Ishikawa (cell line): Measurements from ENCODE around the gene MDFIC.

Source experiments
- CEBPB ChIP-seq: IDR thresholded peaks from 2 replicates; pipeline ENCODE4 v1.6.1; 2012
- CREB1 ChIP-seq: IDR thresholded peaks from 2 replicates; pipeline ENCODE4 v1.6.1; 2012; ENCODE audit warnings: low read depth
- EGR1 ChIP-seq: IDR thresholded peaks from 2 replicates; pipeline ENCODE4 v1.6.1; 2012
- EP300 ChIP-seq: IDR thresholded peaks from 2 replicates; pipeline ENCODE4 v1.6.1; 2012; ENCODE audit warnings: borderline replicate concordance
- FOXM1 ChIP-seq: IDR thresholded peaks from 2 replicates; pipeline ENCODE4 v1.6.1; 2012; ENCODE audit warnings: low read depth, borderline replicate concordance
- NFIC ChIP-seq: IDR thresholded peaks from 2 replicates; pipeline ENCODE4 v1.6.1; 2012
- RAD21 ChIP-seq: IDR thresholded peaks from 2 replicates; pipeline ENCODE4 v1.6.1; 2012; ENCODE audit warnings: low read depth
- TAF1 ChIP-seq: IDR thresholded peaks from 2 replicates; pipeline ENCODE4 v1.6.1; 2012; ENCODE audit warnings: low read depth, mild to moderate bottlenecking
- TCF12 ChIP-seq: IDR thresholded peaks from 2 replicates; pipeline ENCODE4 v1.6.1; 2012; ENCODE audit warnings: low read depth
- TEAD4 ChIP-seq: IDR thresholded peaks from 2 replicates; pipeline ENCODE4 v1.6.1; 2012
- YY1 ChIP-seq: IDR thresholded peaks from 2 replicates; pipeline ENCODE4 v1.6.1; 2012; ENCODE audit warnings: low read depth
- ZBTB7A ChIP-seq: IDR thresholded peaks from 2 replicates; pipeline ENCODE4 v1.6.1; 2012; ENCODE audit warnings: low read depth
- TF ChIP-seq, protein P1 (sequence below): IDR thresholded peaks from 2 replicates; pipeline ENCODE4 v1.6.1; 2012
- TF ChIP-seq, protein P2 (sequence below): IDR thresholded peaks from 2 replicates; pipeline ENCODE4 v1.6.1; 2012
- TF ChIP-seq, protein P3 (sequence below): IDR thresholded peaks from 2 replicates; pipeline ENCODE4 v1.6.1; 2012; ENCODE audit warnings: low read depth, mild to moderate bottlenecking

The MDFIC gene

DNA sequence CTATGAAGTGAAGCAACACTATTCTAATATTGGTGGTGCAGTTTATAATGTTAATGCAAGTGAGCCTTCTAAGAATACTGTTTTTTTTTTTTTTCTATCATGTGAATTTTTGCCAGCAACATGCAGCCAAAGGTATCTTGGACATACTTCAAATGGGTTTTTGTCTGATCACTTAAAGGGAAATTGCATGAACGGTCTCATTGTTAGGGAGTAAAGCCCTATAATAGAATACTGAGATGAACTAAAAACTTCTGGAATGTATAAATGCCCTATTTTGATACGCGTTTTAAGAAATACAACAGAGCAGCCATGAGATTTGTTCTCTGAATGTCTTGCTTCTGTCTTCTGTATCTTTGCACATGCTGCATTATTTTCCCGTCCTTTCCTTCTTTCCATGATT lies 10.5 kb upstream of the MDFIC start:
- TF ChIP-seq FOXM1 = no peak
- no peak for TF ChIP-seq NFIC
- no peak for TF ChIP-seq CEBPB
- TF ChIP-seq TEAD4 = no peak
- TF ChIP-seq, protein P1, sequence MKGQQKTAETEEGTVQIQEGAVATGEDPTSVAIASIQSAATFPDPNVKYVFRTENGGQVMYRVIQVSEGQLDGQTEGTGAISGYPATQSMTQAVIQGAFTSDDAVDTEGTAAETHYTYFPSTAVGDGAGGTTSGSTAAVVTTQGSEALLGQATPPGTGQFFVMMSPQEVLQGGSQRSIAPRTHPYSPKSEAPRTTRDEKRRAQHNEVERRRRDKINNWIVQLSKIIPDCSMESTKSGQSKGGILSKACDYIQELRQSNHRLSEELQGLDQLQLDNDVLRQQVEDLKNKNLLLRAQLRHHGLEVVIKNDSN = no peak
- TF ChIP-seq, protein P2, sequence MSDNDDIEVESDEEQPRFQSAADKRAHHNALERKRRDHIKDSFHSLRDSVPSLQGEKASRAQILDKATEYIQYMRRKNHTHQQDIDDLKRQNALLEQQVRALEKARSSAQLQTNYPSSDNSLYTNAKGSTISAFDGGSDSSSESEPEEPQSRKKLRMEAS = no peak
- TF ChIP-seq RAD21 = no peak
- TF ChIP-seq ZBTB7A = no peak
- TF ChIP-seq EGR1 = no peak
- TF ChIP-seq CREB1 = no peak
- no peak for TF ChIP-seq TAF1
- TF ChIP-seq EP300 = no peak
- TF ChIP-seq YY1 = no peak
- TF ChIP-seq TCF12 = no peak

DNA sequence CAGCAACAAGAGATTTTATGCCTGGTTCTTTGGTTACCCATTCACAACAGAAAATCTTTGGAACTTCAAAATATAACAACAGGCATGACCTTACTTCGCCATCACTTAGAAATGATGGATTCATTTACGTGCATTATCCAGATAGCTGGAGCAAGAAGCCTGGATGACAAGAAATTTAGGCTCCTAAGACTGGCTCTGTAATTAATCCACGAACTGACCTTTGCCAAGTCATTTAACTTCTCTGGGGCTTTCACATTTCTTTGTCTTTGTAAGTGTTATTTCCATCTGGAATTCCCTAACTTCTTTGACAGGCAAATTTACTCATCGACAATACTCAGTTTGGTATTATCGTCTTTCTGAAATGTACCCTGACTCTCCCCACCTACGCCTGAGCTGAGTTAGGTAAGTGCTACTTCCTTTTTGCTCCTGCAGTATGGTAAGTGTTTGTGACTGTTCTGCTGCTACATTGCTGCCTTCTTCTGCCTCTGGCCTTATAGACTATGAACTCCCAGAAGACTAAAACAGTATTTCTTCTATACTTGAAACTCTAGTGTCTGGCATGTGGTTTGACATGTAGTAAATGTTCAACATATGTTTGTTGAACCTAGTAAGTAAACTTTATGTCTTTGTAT lies 5.5 kb upstream of the MDFIC start:
- no peak for TF ChIP-seq YY1
- TF ChIP-seq RAD21 = no peak
- TF ChIP-seq, protein P3, sequence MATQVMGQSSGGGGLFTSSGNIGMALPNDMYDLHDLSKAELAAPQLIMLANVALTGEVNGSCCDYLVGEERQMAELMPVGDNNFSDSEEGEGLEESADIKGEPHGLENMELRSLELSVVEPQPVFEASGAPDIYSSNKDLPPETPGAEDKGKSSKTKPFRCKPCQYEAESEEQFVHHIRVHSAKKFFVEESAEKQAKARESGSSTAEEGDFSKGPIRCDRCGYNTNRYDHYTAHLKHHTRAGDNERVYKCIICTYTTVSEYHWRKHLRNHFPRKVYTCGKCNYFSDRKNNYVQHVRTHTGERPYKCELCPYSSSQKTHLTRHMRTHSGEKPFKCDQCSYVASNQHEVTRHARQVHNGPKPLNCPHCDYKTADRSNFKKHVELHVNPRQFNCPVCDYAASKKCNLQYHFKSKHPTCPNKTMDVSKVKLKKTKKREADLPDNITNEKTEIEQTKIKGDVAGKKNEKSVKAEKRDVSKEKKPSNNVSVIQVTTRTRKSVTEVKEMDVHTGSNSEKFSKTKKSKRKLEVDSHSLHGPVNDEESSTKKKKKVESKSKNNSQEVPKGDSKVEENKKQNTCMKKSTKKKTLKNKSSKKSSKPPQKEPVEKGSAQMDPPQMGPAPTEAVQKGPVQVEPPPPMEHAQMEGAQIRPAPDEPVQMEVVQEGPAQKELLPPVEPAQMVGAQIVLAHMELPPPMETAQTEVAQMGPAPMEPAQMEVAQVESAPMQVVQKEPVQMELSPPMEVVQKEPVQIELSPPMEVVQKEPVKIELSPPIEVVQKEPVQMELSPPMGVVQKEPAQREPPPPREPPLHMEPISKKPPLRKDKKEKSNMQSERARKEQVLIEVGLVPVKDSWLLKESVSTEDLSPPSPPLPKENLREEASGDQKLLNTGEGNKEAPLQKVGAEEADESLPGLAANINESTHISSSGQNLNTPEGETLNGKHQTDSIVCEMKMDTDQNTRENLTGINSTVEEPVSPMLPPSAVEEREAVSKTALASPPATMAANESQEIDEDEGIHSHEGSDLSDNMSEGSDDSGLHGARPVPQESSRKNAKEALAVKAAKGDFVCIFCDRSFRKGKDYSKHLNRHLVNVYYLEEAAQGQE = no peak
- no peak for TF ChIP-seq TCF12
- TF ChIP-seq CEBPB = no peak
- TF ChIP-seq EGR1 = no peak
- no peak for TF ChIP-seq FOXM1
- no peak for TF ChIP-seq CREB1
- no peak for TF ChIP-seq TAF1
- TF ChIP-seq EP300 = no peak
- TF ChIP-seq, protein P1 = no peak
- TF ChIP-seq, protein P2 = no peak
- TF ChIP-seq ZBTB7A = no peak
- no peak for TF ChIP-seq TEAD4
- TF ChIP-seq NFIC = no peak

DNA sequence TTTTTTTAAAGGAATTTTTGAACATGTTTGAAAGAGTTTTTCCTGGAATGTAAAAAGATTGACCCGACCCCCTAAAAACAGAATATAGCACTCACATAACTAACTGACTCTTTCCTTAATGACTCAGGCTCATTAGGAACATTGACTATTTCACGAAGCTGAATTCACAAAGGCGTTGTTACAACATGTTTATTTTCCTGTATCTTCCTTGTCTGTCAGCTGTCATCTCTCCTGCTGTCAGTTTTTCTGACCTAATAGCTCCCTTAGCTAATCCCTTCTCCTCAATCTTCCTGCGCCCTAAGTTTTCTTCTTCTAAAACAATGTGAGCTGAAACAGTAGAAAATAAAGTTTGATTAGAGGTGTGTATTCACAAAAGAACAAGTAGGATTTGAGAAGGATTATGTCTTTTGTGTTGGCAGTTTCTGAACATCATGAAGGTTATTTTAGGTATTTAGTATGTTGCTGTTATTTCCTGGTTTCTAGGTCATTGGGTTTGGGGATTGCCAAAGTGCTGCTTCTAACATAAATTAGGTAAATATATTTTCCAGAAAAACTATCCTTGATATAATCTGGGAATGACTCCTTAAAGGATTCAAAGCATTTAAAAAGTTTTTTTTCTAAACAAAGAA lies 4.6 kb upstream of the MDFIC start:
- TF ChIP-seq NFIC = no peak
- TF ChIP-seq TAF1 = no peak
- TF ChIP-seq CEBPB = no peak
- TF ChIP-seq, protein P1 = no peak
- no peak for TF ChIP-seq TCF12
- no peak for TF ChIP-seq RAD21
- TF ChIP-seq YY1 = no peak

DNA sequence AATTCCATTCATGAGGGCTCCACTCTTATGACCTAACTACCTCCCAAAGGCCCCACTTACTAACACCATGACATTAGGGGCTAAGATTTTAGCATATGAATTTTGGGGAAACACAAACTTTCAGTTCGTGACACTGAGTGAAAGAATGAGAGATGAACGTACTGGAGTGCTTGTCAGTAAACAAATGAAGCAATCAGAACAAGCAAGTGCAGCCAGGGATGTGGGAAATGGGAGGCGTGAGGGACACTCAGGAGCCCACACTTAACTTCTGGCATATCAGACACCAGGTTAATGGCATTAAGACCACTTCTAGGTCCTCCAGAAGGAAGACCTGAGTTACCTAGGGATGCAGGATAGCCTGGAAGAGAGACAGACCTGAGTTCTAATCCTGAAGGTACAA lies 2.3 kb upstream of the MDFIC start:
- TF ChIP-seq TCF12 (no peak), ZBTB7A (no peak), EGR1 (no peak), NFIC (no peak), FOXM1 (no peak), TEAD4 (no peak), YY1 (no peak), CREB1 (no peak), CEBPB (no peak), RAD21 (no peak)
- TF ChIP-seq, protein P1 = no peak
- TF ChIP-seq, protein P2 = no peak

DNA sequence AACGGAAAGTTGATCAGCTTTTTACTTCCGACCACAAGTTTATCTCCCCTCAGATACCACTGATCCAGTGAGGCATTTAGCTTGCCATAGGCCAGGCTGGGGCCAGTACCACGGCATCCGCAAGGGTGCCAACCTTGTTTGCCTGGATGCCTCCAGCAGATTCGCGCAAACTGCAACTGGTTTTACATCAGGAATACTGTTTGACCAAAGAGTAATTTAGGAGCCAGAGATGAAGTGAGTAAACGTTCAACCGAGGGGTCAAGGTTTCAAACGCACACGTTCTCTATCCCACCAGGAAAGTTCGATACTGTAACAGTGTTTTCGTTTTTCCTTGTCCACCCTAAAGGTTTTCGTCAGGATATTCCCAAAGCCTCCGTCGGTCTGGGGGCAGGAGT lies 266 bp upstream of the MDFIC start:
- TF ChIP-seq, protein P2 = no peak
- no peak for TF ChIP-seq CEBPB
- no peak for TF ChIP-seq YY1
- TF ChIP-seq FOXM1 = no peak
- TF ChIP-seq TAF1 = no peak
- no peak for TF ChIP-seq TCF12
- TF ChIP-seq TEAD4 = no peak
- no peak for TF ChIP-seq RAD21
- TF ChIP-seq EGR1 = no peak
- no peak for TF ChIP-seq ZBTB7A
- TF ChIP-seq CREB1 = no peak
- no peak for TF ChIP-seq NFIC
- TF ChIP-seq, protein P3 = no peak
- no peak for TF ChIP-seq EP300
- TF ChIP-seq, protein P1 = no peak
